ENCODE data around the gene CDHR2. TPM values are rescaled to one million over a fixed set of nuclear protein-coding genes. Genes with fewer than 3 reads are reported as not detected.

Gene CDHR2
- total and polyA plus RNA-seq, 2 experiments from 2014 or later = not detected

DNA sequence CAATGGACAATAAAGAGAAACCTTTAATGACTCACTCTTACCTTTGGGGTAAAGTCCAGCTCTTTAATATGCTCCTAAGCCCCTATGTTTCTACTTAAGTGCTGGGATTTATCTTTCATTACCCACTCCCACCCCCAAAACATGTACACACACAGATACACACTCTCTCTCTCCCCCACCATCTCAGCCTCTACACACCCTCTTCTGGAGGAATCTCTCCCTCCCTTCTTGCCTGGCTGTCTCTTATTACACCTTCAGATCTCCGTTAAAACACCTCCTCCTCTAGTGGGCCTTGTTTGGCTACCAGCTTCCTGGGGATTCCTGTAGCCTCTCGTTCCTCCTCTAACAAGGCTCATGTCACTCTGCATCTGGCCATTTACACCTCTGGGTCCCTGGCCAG, 53.9 kb downstream of the CDHR2 start:
- TF ChIP-seq EZH2phosphoT487 (IDR thresholded peaks at IDR 0.05; ENCODE audit: insufficient read depth, low read depth) (no peak), EZH2 (IDR thresholded peaks at IDR 0.05; ENCODE audit: insufficient read depth, poor library complexity, severe bottlenecking) (no peak)
- H3K9me2 ChIP-seq (ENCODE audit: insufficient read depth) = no peaks in the 10 kb centered on the region
- no peak overlapping the region for H3K27ac ChIP-seq
- in situ Hi-C loops (cut with MboI) = no loop called here
- H3K4me2 ChIP-seq (ENCODE audit: unreplicated experiment) = no peak overlapping the region
- H3K4me3 ChIP-seq = no peak overlapping the region
- no peaks in the 10 kb centered on the region for H3K9me3 ChIP-seq (ENCODE audit: low read depth)
- 16 to 38% methylated on average over 2 of the region's 2 CpGs for WGBS, 2 experiments (ENCODE audit: low coverage in 1 of 2, low lambda C conversion rate in 2 of 2, missing lambda C conversion rate in 2 of 2)
- no peaks in the 10 kb centered on the region for H3K27me3 ChIP-seq (replicated peaks; ENCODE audit: insufficient read depth)
- no peaks in the 10 kb centered on the region for H4K20me1 ChIP-seq (ENCODE audit: insufficient read depth)
- no peaks in the 10 kb centered on the region for H3F3A ChIP-seq (ENCODE audit: insufficient read depth)
- H2AFZ ChIP-seq = no peak overlapping the region
- no peaks in the 10 kb centered on the region for H3K4me1 ChIP-seq (ENCODE audit: insufficient read depth)
- DNase-seq = no peak
- no peaks in the 10 kb centered on the region for H3K36me3 ChIP-seq (ENCODE audit: low read depth)
- no peaks in the 10 kb centered on the region for H3K79me2 ChIP-seq (ENCODE audit: insufficient read depth)
- H3K9ac ChIP-seq = no peak overlapping the region

DNA sequence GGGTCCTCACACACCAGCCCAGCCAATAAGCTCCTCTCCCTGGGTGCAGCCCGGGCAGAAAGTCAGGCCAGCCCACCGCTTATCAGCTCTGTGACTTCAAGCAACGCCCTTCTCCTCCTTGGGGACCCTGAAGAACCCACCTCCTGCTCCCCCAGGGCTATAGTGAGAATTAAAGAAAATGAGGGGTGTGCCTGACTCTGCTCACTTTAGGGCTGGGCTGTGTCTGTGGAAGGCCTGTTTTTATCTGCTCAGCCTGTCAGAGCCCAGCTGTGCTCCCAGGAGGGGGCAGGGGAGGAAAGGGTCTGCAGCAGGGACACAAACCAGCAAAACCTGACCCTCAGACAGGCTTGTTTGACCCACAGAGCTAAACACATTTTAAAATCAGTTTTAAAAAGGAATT, 56.9 kb downstream of the CDHR2 start:
- H3K4me2 ChIP-seq (ENCODE audit: unreplicated experiment) = no peak overlapping the region
- H3K9ac ChIP-seq = no peak overlapping the region
- no peaks in the 10 kb centered on the region for H3K9me3 ChIP-seq (ENCODE audit: low read depth)
- no peaks in the 10 kb centered on the region for H3K79me2 ChIP-seq (ENCODE audit: insufficient read depth)
- H3K9me2 ChIP-seq (ENCODE audit: insufficient read depth) = no peaks in the 10 kb centered on the region
- TF ChIP-seq EZH2 (IDR thresholded peaks at IDR 0.05; ENCODE audit: insufficient read depth, poor library complexity, severe bottlenecking) = no peak
- TF ChIP-seq EZH2phosphoT487 (IDR thresholded peaks at IDR 0.05; ENCODE audit: insufficient read depth, low read depth) = no peak
- H4K20me1 ChIP-seq (ENCODE audit: insufficient read depth) = no peaks in the 10 kb centered on the region
- 0 out of 2 replicates have a peak, but pooled peaks cover 3% of the 10 kb centered on the region for H3F3A ChIP-seq (ENCODE audit: insufficient read depth)
- H3K27ac ChIP-seq = no peak overlapping the region
- no peaks in the 10 kb centered on the region for H3K27me3 ChIP-seq (replicated peaks; ENCODE audit: insufficient read depth)
- 82 to 89% methylated on average over 3 of the region's 3 CpGs for WGBS, 2 experiments (ENCODE audit: low coverage in 1 of 2, low lambda C conversion rate in 2 of 2, missing lambda C conversion rate in 2 of 2)
- no peaks in the 10 kb centered on the region for H3K4me1 ChIP-seq (ENCODE audit: insufficient read depth)
- H2AFZ ChIP-seq = no peak overlapping the region
- no peaks in the 10 kb centered on the region for H3K36me3 ChIP-seq (ENCODE audit: low read depth)
- no peak overlapping the region for H3K4me3 ChIP-seq
- DNase-seq = no peak
- in situ Hi-C loops (cut with MboI) = no loop called here

DNA sequence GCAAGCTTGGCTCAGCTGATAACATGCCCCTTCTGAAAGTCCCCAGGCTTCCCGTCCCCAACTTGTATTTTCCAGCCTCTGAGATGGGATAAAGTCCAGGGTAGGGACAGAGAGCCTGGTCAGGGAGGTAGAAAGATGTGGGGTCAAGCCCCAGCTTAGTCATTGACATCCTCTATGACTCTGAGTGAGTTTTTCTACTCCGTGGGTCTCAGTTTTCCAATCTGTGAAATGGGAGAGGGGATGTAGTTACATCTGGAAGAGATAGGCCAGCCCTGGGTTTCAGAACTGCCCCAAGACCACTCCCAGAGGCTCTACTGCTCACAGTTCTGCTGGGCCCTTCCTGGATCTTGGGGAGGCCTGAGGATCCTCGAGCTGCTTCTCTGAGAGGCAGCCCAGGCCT, 57.7 kb downstream of the CDHR2 start:
- TF ChIP-seq EZH2 (IDR thresholded peaks at IDR 0.05; ENCODE audit: insufficient read depth, poor library complexity, severe bottlenecking) (no peak), EZH2phosphoT487 (IDR thresholded peaks at IDR 0.05; ENCODE audit: insufficient read depth, low read depth) (no peak)
- no peaks in the 10 kb centered on the region for H3K9me2 ChIP-seq (ENCODE audit: insufficient read depth)
- H3K27me3 ChIP-seq (replicated peaks; ENCODE audit: insufficient read depth) = no peaks in the 10 kb centered on the region
- no peak overlapping the region for H3K4me3 ChIP-seq
- no peaks in the 10 kb centered on the region for H3K4me1 ChIP-seq (ENCODE audit: insufficient read depth)
- 84 to 87% methylated on average over 3 of the region's 3 CpGs for WGBS, 2 experiments (ENCODE audit: low coverage in 1 of 2, low lambda C conversion rate in 2 of 2, missing lambda C conversion rate in 2 of 2)
- 0 out of 2 replicates have a peak, but pooled peaks cover 4% of the 10 kb centered on the region for H3F3A ChIP-seq (ENCODE audit: insufficient read depth)
- no peak for DNase-seq
- H3K9me3 ChIP-seq (ENCODE audit: low read depth) = no peaks in the 10 kb centered on the region
- H4K20me1 ChIP-seq (ENCODE audit: insufficient read depth) = no peaks in the 10 kb centered on the region
- in situ Hi-C loops (cut with MboI) = no loop called here
- no peak overlapping the region for H3K4me2 ChIP-seq (ENCODE audit: unreplicated experiment)
- no peak overlapping the region for H2AFZ ChIP-seq
- no peak overlapping the region for H3K27ac ChIP-seq
- no peak overlapping the region for H3K9ac ChIP-seq
- H3K79me2 ChIP-seq (ENCODE audit: insufficient read depth) = no peaks in the 10 kb centered on the region
- no peaks in the 10 kb centered on the region for H3K36me3 ChIP-seq (ENCODE audit: low read depth)

DNA sequence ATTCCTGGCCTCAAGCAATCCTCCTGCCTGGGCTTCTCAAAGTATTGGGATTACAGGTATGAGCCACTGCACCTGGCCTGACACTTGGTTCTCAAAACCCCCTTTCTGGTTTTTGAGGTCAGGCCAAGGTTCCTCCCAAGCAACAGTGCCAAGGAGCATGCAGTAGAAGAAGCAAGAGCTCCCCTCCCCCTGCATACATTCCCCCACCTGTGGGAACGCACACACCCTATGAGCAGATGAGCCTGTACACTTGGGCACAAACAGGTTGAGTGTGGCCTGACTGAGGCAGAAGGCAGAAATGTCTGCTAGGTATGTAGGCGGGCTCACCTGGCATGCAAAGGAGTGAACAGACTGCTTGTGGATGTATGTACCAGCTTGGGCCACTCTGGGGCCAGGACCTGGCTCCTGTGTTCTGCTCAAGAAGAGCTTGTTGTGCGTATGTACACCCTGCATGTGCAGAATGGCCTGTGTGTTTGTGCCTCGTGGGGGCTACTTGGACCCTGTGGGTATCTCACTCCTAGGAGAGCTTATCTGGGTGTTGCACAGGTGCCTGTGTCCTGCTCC, 59.1 kb downstream of the CDHR2 start:
- H4K20me1 ChIP-seq (ENCODE audit: insufficient read depth) = no peaks in the 10 kb centered on the region
- no peaks in the 10 kb centered on the region for H3K9me2 ChIP-seq (ENCODE audit: insufficient read depth)
- DNase-seq = no peak
- 97 to 98% methylated on average over 4 of the region's 4 CpGs for WGBS, 2 experiments (ENCODE audit: low coverage in 1 of 2, low lambda C conversion rate in 2 of 2, missing lambda C conversion rate in 2 of 2)
- H3F3A ChIP-seq (ENCODE audit: insufficient read depth) = 0 out of 2 replicates have a peak, but pooled peaks cover 4% of the 10 kb centered on the region
- no peaks in the 10 kb centered on the region for H3K4me1 ChIP-seq (ENCODE audit: insufficient read depth)
- no peak overlapping the region for H3K9ac ChIP-seq
- in situ Hi-C loops (cut with MboI) = no loop called here
- H3K79me2 ChIP-seq (ENCODE audit: insufficient read depth) = no peaks in the 10 kb centered on the region
- no peaks in the 10 kb centered on the region for H3K36me3 ChIP-seq (ENCODE audit: low read depth)
- TF ChIP-seq EZH2phosphoT487 (IDR thresholded peaks at IDR 0.05; ENCODE audit: insufficient read depth, low read depth) (no peak), EZH2 (IDR thresholded peaks at IDR 0.05; ENCODE audit: insufficient read depth, poor library complexity, severe bottlenecking) (no peak)
- H3K9me3 ChIP-seq (ENCODE audit: low read depth) = no peaks in the 10 kb centered on the region
- no peak overlapping the region for H2AFZ ChIP-seq
- no peak overlapping the region for H3K4me3 ChIP-seq
- H3K4me2 ChIP-seq (ENCODE audit: unreplicated experiment) = no peak overlapping the region
- H3K27ac ChIP-seq = no peak overlapping the region
- H3K27me3 ChIP-seq (replicated peaks; ENCODE audit: insufficient read depth) = no peaks in the 10 kb centered on the region
